HG02678 (cell line): ENCODE data around the gene UCN.

Experiments
- ATAC-seq: cut with Tn5 transposase; IDR thresholded peaks from one replicate; pipeline ENCODE4 v1.9.1; 2021; ENCODE audit warnings: mild to moderate bottlenecking, moderate library complexity; ENCODE audit not compliant: unreplicated experiment

UCN gene

GRCh38 chr2:27262379-27263286 is 45.6 kb downstream of the UCN start, which contains the start of gene SLC30A3:
SLC30A3 (minus strand) TSS chr2:27263047; CDS start chr2:27262906, 141 bp downstream.
- no peak for ATAC-seq

- ATAC-seq = no peak
Measured at GRCh38 chr2:27261926-27262298, 46.3 kb downstream of the UCN start.

- ATAC-seq = no peak
Measured at GRCh38 chr2:27261241-27261925, 46.9 kb downstream of the UCN start.

- ATAC-seq = no peak
Measured at GRCh38 chr2:27258051-27258450, 50.2 kb downstream of the UCN start.
